DND-41 (cell line): ENCODE measurements around the gene SCD.

Experiments
- EZH2 ChIP-seq: IDR thresholded peaks from 3 replicates; pipeline ENCODE4 v1.6.1; 2012; ENCODE audit warnings: borderline replicate concordance, low read depth, mild to moderate bottlenecking, moderate library complexity, low read length, inconsistent platforms; ENCODE audit not compliant: severe bottlenecking
- TF ChIP-seq, protein P1 (sequence below): IDR thresholded peaks from 2 replicates; pipeline ENCODE4 v1.5.1; 2012; ENCODE audit warnings: borderline replicate concordance, low read length, moderate library complexity, mild to moderate bottlenecking; ENCODE audit not compliant: poor library complexity, severe bottlenecking; ENCODE audit errors: extremely low read depth

DNA sequence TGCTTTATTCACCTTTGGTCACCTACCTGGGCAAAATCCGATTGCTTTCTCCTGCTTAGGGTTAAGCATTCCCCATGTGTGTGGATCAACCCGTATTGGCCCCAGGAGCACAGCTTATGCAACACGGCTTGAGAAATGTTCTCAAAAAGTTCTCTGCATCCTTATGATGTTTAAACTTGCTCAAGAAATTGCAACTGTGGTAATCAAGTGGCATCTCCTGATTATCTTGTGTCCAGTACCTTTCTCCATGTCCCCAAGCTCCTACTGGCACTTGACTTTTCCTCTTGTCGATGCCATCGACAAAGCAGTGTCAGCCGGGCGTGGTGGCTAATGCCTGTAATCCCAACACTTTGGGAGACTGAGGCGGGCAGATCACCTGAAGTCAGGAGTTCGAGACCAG, 12.3 kb upstream of the SCD start:
- no peak for TF ChIP-seq EZH2
- TF ChIP-seq, protein P1, sequence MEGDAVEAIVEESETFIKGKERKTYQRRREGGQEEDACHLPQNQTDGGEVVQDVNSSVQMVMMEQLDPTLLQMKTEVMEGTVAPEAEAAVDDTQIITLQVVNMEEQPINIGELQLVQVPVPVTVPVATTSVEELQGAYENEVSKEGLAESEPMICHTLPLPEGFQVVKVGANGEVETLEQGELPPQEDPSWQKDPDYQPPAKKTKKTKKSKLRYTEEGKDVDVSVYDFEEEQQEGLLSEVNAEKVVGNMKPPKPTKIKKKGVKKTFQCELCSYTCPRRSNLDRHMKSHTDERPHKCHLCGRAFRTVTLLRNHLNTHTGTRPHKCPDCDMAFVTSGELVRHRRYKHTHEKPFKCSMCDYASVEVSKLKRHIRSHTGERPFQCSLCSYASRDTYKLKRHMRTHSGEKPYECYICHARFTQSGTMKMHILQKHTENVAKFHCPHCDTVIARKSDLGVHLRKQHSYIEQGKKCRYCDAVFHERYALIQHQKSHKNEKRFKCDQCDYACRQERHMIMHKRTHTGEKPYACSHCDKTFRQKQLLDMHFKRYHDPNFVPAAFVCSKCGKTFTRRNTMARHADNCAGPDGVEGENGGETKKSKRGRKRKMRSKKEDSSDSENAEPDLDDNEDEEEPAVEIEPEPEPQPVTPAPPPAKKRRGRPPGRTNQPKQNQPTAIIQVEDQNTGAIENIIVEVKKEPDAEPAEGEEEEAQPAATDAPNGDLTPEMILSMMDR, result no peak
